Gastroesophageal sphincter (tissue), 4 donors: Measurements from ENCODE around the gene TEDC1. TPM values are rescaled to one million over a fixed set of nuclear protein-coding genes. Genes with fewer than 3 reads are reported as not detected.
"Not testable (repeated sequence)": the region's sequence is repeated elsewhere in the genome, so short reads cannot be mapped to it uniquely, and the experiment has no call there.

ENCODE experiments used
- ATAC-seq: fragments of 150-250 bp; one replicate; pipeline ENCODE4 v1.9.1; 2016; ENCODE audit warnings: mild to moderate bottlenecking, moderate library complexity
- H3K27ac ChIP-seq, 4 donors: fragments of 200-600 bp; sonication (generic) in 3 of 4; 1 replicate in 3 of 4; 2 replicates in 1 of 4; pipeline ENCODE4 v1.5.1; 2016 to 2019
- H3K27me3 ChIP-seq: fragments of 200-600 bp; sonication (generic); one replicate; pipeline ENCODE4 v1.5.1; 2019
- H3K36me3 ChIP-seq, 2 donors: fragments of 200-600 bp; sonication (generic); one replicate each; pipeline ENCODE4 v1.5.1; 2019; ENCODE audit warnings: control low read depth in 1 of 2
- H3K4me1 ChIP-seq, 3 donors: fragments of 200-600 bp; sonication (generic); 1 replicate in 2 of 3; 2 replicates in 1 of 3; pipeline ENCODE4 v1.5.1; 2016 to 2019; ENCODE audit warnings: control low read depth in 2 of 3
- H3K4me3 ChIP-seq, 2 donors: fragments of 200-600 bp; sonication (generic); one replicate each; pipeline ENCODE4 v1.5.1; 2019; ENCODE audit warnings: mild to moderate bottlenecking in 1 of 2, moderate library complexity in 1 of 2
- H3K9me3 ChIP-seq, 3 donors: fragments of 200-600 bp; sonication (generic); one replicate each; pipeline ENCODE4 v1.5.1; 2017 to 2019; ENCODE audit warnings: control low read depth in 2 of 3
- CTCF ChIP-seq, 4 experiments: fragments of 200-600 bp in 2 of 4; fragments of 450-650 bp in 2 of 4; sonication (generic) in 1 of 4; IDR thresholded peaks; one replicate each; pipeline ENCODE4 v1.5.1; 2017 to 2019; ENCODE audit warnings: antibody characterized with exemption in 4 of 4, mild to moderate bottlenecking in 2 of 4, moderate library complexity in 2 of 4
- EP300 ChIP-seq: sonication (generic); formaldehyde crosslinking; IDR thresholded peaks from one replicate; pipeline ENCODE4 v1.6.1; 2017; ENCODE audit warnings: antibody characterized with exemption, mild to moderate bottlenecking
- POLR2A ChIP-seq, 2 donors: fragments of 450-650 bp; IDR thresholded peaks; one replicate each; pipeline ENCODE4 v1.6.1; 2017; ENCODE audit warnings: antibody characterized with exemption in 2 of 2, mild to moderate bottlenecking in 2 of 2, moderate library complexity in 1 of 2
- POLR2AphosphoS5 ChIP-seq: sonication (generic); formaldehyde crosslinking; IDR thresholded peaks from one replicate; pipeline ENCODE4 v1.6.1; 2017; ENCODE audit warnings: antibody characterized with exemption
- WGBS, 2 donors: methylation state at CpG; one replicate each; pipeline ENCODE4 v1.1.5; 2018; ENCODE audit warnings: low coverage in 1 of 2; 5-methylcytosine and 5-hydroxymethylcytosine counted together
- total RNA-seq, 4 donors: library from RNA; depleted of rRNA; stranded (reverse); fragments of >200 nt; gene quantifications; one replicate each; pipeline ENCODE4 v1.1.0, GENCODE V29; 2016

Gene TEDC1
- total RNA-seq, 4 donors from 2014 or later, result 4.6 to 7.9 (median 5.4) TPM

GRCh38 chr14:105537580-105538474, 46.8 kb downstream of the TEDC1 start:
- peaks cover 0 to 6% (median 0%) of the 10 kb centered on the region in 3 donors for H3K4me1 ChIP-seq
- 37 to 100% methylated on average over 1 to 8 of the region's 30 CpGs for WGBS, 2 donors
- TF ChIP-seq CTCF (IDR thresholded peaks at IDR 0.05) (peak in 3 of 4 experiments; percentile 72 to 98 (median 81)), POLR2A (IDR thresholded peaks at IDR 0.05) (no peak)
- H3K27ac ChIP-seq, result no peak overlapping the region
- no peaks in the 10 kb centered on the region for H3K36me3 ChIP-seq
- ATAC-seq, result peak; percentile 61
- peaks cover 0 to 7% (median 0%) of the 10 kb centered on the region in 3 donors for H3K9me3 ChIP-seq
- H3K27me3 ChIP-seq, result peaks cover 60% of the 10 kb centered on the region
- no peak overlapping the region for H3K4me3 ChIP-seq

GRCh38 chr14:105538481-105539049, 47.5 kb downstream of the TEDC1 start:
- no peak for ATAC-seq
- Histone ChIP-seq H3K9me3 (peaks cover 0 to 14% (median 2%) of the 10 kb centered on the region in 3 donors), H3K4me3 (no peak overlapping the region), H3K27me3 (peaks cover 60% of the 10 kb centered on the region), H3K4me1 (peaks cover 0 to 6% (median 0%) of the 10 kb centered on the region in 3 donors), H3K27ac (no peak overlapping the region), H3K36me3 (no peaks in the 10 kb centered on the region)
- TF ChIP-seq CTCF (IDR thresholded peaks at IDR 0.05) (no peak), POLR2A (IDR thresholded peaks at IDR 0.05) (no peak), POLR2AphosphoS5 (no peak), EP300 (no peak)
- 80 to 90% methylated on average over 1 to 4 of the region's 23 CpGs for WGBS, 2 donors

- peaks cover 0 to 21% (median 2%) of the 10 kb centered on the region in 3 donors for H3K9me3 ChIP-seq
- H3K4me1 ChIP-seq, result peaks cover 0 to 6% (median 0%) of the 10 kb centered on the region in 3 donors
- no peaks in the 10 kb centered on the region for H3K36me3 ChIP-seq
- no peak for ATAC-seq
- no peak overlapping the region for H3K27ac ChIP-seq
- peaks cover 48% of the 10 kb centered on the region for H3K27me3 ChIP-seq
- no peak for TF ChIP-seq CTCF (IDR thresholded peaks at IDR 0.05)
- no peak for TF ChIP-seq EP300
- H3K4me3 ChIP-seq, result no peak overlapping the region
- WGBS, 2 donors, result 80 to 89% methylated on average over 5 to 6 of the region's 9 CpGs
These were observed 49.8 kb downstream of the TEDC1 start for GRCh38 chr14:105540811-105541210.

GRCh38 chr14:105541218-105541875, 50.3 kb downstream of the TEDC1 start:
- Histone ChIP-seq H3K27me3 (peaks cover 43% of the 10 kb centered on the region), H3K36me3 (no peaks in the 10 kb centered on the region), H3K27ac (no peak overlapping the region), H3K9me3 (peaks cover 0 to 21% (median 2%) of the 10 kb centered on the region in 3 donors), H3K4me3 (no peak overlapping the region), H3K4me1 (peaks cover 0 to 6% (median 0%) of the 10 kb centered on the region in 3 donors)
- ATAC-seq, result no peak
- TF ChIP-seq POLR2AphosphoS5, result no peak
- no peak for TF ChIP-seq EP300
- no peak for TF ChIP-seq POLR2A (IDR thresholded peaks at IDR 0.05)
- no peak for TF ChIP-seq CTCF (IDR thresholded peaks at IDR 0.05)
- 86 to 92% methylated on average over 2 to 14 of the region's 19 CpGs for WGBS, 2 donors

GRCh38 chr14:105545676-105546075, 54.6 kb downstream of the TEDC1 start:
- H3K27ac ChIP-seq, H3K36me3 ChIP-seq, ATAC-seq, H3K4me1 ChIP-seq, H3K4me3 ChIP-seq: not testable (repeated sequence)
- WGBS, 2 donors, result 83 to 90% methylated on average over 1 of the region's 1 CpG
- Histone ChIP-seq H3K9me3 (peaks cover 0 to 21% (median 2%) of the 10 kb centered on the region in 3 donors), H3K27me3 (peaks cover 16% of the 10 kb centered on the region)

GRCh38 chr14:105546410-105546809, 55.4 kb downstream of the TEDC1 start:
- H3K4me3 ChIP-seq, ATAC-seq, H3K27me3 ChIP-seq, H3K36me3 ChIP-seq, H3K27ac ChIP-seq, H3K4me1 ChIP-seq: not testable (repeated sequence)
- peaks cover 0 to 21% (median 2%) of the 10 kb centered on the region in 3 donors for H3K9me3 ChIP-seq
- WGBS, 2 donors, result no CpG with 5 or more reads among the region's 20 CpGs

GRCh38 chr14:105547072-105547471, 56.0 kb downstream of the TEDC1 start:
- not testable (repeated sequence) for H3K27me3 ChIP-seq, ATAC-seq, H3K36me3 ChIP-seq, H3K4me1 ChIP-seq, H3K4me3 ChIP-seq, H3K27ac ChIP-seq
- no CpG with 5 or more reads among the region's 24 CpGs for WGBS, 2 donors
- peaks cover 0 to 21% (median 2%) of the 10 kb centered on the region in 3 donors for H3K9me3 ChIP-seq
